HG03565 (cell line): ENCODE results near the gene PSMB7.

Experiments used
- ATAC-seq: cut with Tn5 transposase; IDR thresholded peaks from one replicate; pipeline ENCODE4 v1.9.1; 2021; ENCODE audit warnings: mild to moderate bottlenecking, moderate library complexity; ENCODE audit not compliant: unreplicated experiment

The PSMB7 gene

DNA sequence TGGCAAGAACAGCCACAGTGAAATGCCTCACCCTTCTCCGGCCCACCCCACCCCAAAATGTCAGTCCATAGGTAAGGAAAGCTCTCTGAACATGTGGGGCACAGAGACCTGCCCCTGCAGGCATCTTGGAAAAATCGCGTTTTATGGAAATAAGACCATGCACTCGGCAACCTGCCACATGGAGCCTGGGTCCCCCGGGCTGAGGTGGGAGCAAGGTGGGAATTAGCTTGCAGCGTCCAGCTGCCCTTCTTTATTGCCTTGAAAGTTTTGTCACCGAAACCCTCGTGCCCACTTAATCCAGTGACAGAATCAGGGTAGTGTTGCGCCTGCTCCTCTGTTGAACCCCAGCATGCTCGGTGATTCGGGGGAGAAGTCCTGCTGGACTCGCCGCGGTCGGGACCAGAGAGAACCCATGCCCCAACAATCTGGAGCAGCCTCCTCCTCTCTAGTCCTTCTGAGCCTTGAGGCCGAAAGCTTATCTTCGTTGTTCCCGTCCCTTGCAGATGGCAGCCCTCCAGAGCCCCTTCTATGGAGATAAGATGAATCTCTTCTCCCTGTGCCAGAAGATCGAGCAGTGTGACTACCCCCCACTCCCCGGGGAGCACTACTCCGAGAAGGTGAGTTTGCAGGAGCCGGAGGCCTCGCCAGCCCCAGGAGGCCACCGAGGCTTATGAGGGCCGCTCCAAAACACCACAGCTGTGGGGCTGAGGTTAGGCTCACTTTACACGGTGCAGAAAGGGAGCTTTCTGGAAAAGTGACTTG, 67.9 kb downstream of the PSMB7 start:
- no peak for ATAC-seq

DNA sequence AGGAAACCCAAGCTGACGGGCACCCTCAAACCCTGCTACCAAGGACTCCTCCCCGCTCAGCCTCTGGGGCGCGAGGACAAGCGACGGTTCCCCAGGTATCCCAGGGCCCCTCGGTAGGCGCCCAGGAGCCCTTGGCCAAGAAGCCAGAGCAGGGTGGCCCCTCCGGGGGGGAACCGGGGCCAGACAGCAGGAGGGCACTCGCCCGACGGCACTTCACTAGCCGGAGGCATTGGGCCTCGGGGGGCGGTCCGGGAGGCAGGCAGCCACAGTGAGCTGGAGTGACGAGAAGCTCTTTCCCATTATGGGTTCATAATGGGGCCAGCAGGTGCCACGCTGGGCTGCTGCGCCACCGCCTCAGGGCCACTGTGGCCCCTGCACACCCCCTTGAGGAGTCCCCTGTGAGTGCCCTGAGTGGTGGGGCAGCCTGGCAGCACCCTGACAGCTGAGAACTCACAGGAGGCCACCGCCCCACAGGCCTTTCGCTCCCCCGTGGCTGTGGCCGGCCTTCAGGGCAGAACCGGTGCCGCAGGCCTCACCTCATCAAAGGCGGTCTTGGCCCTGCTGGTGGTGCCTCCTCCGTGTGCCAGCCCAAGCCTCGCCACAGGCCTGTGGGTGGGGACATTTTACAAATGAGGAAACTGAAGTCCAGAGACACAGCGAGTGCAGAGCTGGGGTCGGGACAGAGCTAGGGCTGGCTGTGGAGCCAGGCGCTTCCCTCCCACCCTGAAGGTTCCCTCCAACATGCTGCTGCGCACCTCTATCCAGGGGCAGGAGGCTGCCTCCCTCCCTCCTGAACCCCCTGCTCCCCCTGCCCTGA, 68.7 kb downstream of the PSMB7 start:
- ATAC-seq = no peak

- no peak for ATAC-seq
Measured at GRCh38 chr9:124345751-124346281, 69.4 kb downstream of the PSMB7 start.

- no peak for ATAC-seq
Measured at GRCh38 chr9:124345063-124345462, 70.2 kb downstream of the PSMB7 start.

GRCh38 chr9:124344291-124345050, 70.8 kb downstream of the PSMB7 start:
- ATAC-seq = no peak

DNA sequence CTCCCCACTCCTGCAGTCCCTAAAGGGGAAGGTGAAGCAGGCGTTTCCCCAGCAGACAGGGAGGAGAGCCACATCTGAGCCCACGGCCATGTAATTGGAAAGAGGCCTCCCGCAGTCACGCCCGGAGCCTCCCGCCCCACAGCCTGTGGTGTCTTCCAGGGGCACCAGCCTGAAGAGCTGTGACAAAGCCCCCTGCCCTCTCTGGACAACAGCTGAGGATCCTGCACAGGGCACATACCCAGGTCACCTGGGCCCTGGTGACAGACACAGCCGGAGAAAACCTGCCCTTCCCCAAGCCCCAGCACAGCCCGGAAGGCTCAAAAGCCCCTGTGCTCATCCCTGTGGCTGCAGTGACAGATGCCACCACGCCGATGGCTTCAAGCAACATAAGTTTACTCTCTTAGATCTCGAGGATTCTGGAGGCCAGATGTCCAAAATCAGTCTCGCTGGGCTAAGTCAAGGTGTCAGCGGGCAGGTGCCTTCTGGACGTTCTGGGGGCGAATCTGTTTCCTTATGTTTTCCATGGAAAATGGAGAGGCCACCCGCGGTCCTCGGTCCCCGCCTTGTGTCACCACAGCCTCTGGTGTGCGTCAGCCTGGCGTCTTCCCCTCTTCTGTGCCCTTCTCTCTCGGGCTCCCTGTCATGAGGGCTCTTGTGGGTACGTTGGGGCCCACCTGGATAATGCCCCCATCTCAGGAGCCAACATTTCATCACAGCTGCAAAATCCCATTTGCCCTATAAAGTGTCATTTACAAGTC, 71.5 kb downstream of the PSMB7 start:
- ATAC-seq = no peak

DNA sequence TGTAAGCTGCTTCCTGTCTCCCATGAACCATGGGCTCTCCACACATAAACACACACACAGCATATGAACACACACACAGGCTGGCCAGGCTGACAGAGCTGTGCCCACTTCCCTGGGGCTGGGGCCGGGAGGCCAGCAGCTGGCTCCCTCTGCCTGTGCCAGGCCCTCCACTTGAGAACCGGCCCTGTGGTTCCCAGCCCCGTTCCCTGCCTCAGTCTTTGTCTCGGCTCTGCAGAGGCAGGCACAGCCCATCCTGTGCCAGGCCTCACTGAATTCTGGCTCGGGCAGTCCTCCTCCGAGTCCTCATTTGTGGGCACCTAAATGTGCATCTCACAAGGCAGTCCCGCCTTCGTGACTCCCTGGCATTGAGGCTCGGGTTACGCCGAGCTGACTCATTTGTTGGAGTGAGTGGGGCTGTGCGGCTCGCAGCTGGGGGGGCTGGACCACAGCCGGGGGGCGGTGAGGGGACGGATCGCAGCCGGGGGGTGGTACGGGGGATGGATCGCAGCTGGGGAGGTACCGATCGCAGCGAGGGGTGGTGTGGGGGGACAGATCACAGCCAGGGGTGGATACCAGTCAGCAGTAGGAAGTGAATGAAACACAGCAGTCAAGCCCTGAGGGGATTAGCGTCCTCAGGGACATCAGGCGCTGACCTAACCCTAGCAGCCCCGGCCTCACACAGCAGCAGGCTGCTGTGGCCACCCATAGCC, 72.3 kb downstream of the PSMB7 start:
- no peak for ATAC-seq

DNA sequence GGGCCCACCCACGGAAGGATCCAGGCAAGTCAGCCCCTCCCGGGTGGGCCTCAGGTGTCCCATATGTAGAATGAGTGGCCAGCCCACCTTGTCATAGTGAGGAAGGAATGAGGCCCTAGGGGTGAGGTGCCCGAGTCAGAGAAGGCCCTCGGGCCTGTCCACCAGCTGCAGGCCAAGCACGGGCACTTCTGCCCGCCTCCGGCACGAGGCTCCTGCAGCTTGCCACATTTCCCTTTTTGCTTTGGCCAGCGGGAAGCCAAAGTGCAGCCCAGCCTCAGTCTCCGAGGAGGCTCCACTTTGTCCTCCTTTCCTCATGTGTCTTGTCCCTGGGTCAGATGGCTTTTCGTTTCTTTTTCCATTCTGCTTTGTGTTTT, 72.9 kb downstream of the PSMB7 start:
- no peak for ATAC-seq

DNA sequence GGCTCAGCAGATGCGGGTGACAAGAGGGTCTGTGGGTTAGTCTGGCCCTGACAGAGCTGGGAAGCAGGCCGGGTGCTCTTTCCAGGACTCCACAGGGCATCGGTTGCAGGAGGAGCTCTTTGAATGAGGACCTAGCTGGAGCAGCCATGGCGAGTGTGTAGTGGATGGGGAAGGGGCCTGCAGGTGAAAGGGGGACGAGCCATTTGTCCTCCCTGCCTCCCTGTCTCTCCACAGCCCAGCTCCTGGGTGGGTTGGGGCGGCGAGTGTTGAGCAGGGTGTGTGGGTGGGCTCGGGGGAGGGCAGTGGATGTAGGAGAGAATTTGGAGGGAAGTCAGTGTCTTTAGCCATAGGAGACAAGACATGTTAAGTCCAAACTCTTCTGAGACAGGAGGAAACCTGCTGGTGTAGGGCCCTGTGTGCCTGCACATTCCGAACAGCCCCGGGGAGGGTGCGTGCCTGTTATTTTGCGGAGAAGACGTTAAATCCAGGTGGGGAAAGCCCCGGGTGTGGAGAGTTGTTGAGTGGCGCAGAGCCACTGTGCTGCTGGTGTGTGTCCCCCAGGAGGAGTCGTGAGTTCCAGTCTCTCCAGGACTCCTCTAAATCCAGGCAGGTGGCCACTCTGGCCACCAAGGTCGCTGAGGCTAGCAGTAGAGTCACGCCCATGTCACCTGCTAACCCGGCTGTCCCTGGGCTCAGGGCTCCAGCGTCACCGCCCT, 73.6 kb downstream of the PSMB7 start:
- no peak for ATAC-seq

DNA sequence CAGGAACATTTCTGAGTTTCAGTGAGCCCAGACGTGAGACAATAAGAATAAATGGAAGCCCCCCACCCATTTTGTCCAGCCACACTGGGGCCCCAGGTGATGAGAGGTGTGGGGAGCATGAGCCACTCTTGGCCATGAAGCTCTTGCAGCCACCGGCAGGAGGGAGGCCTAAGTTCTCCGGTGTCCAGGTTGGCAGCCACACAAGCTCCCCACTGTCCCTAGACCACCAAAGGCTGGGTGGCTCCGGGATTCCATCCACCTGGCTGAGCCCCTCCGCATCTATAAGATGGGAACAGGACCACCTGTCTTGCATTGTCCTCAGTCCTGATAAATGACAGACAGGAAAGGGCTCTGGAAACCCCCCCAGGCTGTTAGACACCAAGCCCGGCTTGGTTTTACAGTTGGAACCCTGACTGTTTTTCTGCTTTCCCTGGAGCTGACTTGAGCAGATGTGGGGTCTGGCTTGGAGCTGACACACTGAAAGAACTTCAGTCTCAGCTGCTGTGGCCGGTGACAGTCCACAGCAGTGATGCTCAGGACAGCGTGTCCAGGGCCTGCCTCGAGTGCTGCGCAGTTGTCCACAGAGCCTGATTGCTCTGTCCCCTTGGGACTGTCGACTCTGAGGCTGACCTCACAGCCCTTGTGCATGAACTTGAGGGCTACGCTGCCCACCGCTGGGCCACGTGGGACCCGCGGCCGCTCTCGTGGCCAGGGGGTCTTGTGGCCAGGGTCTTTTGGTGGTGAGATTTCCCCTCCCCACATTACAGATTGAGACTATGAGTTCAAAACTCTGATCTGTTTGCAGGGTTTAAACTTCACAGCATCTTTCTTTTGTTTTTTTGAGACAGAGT, 74.8 kb downstream of the PSMB7 start:
- no peak for ATAC-seq

- ATAC-seq = no peak
Measured at GRCh38 chr9:124339603-124340146, 75.6 kb downstream of the PSMB7 start.

GRCh38 chr9:124337562-124337961, 77.7 kb downstream of the PSMB7 start:
- ATAC-seq = no peak

- no peak for ATAC-seq
Measured at GRCh38 chr9:124335320-124335707, 79.9 kb downstream of the PSMB7 start.

DNA sequence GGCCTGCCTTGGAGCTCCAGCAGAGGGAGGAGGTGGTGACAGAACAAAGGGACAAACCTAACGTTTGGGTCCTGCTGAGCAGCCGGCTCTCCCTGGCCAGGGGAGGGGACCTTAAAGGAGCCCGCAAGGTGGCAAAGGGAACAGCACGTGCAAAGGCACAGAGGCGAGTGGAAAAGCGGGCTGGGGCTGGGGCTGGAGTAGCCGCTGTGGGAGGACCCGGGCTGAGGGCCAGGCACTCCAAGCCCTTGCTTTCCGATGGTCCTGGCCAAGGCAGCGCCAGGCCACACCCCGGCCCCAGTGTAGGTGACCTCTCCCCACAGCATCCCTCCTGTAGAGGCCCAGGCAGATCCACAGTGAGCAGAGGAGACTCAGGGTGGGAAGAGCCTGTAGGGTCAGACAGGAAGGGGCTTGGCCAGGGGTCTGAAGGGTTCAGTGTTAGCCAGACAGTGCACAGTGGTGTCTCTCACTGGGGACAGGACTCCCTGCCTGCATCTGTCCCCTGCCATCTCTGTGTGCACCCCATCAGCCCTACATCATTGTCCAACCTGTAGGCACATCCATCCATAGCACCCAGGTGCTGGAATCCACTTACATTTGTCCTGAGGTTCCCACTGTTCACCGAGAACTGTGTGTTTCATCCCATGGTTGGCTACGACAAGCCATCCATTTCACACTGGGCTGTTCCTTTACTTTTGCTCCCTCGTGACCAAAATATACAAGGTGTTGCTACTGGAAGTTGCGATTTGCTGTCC, 80.5 kb downstream of the PSMB7 start:
- ATAC-seq = no peak

GRCh38 chr9:124333203-124333579, 82.1 kb downstream of the PSMB7 start:
- no peak for ATAC-seq

DNA sequence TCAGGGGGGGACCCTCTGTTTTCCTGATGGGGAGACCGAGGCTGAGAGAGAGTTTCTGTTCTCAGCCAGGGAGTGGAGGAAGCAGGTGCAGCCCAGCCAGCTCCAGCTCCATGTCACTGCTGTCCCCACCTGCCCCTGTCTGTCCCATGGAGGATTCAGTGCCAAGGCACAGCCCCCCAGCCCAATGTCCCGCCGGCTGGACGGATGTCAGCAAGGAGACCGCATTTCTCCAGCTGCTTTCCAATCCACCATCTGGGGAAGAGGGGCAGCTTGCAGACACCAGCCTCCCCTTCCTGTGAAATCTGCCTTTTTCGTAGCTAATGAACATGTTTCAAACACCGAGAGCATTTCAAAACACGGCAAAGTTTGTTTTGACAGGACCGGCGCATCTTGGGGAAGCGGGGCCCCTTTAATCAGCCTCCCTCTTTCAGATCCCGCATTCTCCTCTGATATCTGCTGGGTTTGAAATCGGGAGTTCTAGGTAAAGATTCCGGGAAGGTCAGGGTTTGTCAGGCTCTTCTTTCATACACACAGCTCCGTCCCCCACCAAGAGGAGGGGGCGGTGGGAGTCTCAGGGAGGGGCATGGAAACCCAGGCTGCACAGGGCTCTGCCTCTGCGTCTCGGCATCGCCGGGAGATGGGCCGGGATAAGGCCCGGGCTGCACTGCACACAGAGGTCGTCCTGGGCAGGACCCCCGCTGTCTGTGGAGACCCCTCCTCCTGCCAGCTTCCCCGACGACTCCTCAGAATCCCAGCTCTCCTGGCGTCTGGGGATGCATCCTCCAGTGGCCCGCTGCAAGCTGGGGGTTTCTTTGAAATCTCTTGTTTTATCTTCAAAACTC, 82.7 kb downstream of the PSMB7 start:
- no peak for ATAC-seq

DNA sequence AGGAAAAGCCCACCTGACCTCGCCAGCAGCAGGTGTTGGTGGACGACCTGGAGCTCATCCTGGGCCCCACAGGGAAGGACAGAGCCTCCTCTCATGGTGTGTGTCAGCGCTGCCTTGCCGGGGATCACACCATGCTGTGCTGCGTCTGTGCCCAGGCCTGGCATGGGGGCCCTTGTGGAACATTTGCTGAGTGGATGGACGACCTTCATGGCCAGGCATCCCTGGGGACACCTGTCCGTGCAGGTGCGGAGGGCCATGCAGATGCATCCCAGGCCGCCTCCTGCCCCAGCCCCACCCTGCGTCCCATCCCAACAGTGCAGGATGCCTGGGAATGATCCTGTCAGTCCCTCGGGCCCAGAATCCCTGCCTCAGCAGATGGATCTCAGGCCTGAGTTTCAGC, 83.7 kb downstream of the PSMB7 start:
- no peak for ATAC-seq
